EL (cell line): ENCODE measurements around the gene NUB1.

Experiments used
- DNase-seq: peaks from one replicate; pipeline ENCODE4 v3.0.0-alpha.2; 2016

The NUB1 gene

GRCh38 chr7:151406051-151406875, 64.7 kb downstream of the NUB1 start:
- no peak for DNase-seq

- DNase-seq: no peak
Observed at GRCh38 chr7:151406886-151407583, 65.4 kb downstream of the NUB1 start.

DNA sequence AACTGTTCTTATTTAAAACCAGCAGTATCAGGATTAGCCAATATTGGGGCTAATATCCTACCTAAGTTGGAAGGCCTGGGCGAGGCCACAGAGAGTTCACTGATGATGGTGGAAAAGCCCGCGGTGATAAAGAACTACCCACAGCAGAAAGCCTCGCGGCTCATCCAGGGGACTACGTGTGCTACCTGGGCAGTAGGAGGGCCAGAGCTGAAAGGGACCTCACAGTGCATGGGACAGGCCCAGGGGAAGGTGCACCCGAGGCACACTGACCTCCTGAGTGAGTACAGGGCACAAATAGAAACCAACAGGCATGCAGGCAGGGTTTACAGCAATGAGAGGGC, 66.9 kb downstream of the NUB1 start:
- no peak for DNase-seq

DNA sequence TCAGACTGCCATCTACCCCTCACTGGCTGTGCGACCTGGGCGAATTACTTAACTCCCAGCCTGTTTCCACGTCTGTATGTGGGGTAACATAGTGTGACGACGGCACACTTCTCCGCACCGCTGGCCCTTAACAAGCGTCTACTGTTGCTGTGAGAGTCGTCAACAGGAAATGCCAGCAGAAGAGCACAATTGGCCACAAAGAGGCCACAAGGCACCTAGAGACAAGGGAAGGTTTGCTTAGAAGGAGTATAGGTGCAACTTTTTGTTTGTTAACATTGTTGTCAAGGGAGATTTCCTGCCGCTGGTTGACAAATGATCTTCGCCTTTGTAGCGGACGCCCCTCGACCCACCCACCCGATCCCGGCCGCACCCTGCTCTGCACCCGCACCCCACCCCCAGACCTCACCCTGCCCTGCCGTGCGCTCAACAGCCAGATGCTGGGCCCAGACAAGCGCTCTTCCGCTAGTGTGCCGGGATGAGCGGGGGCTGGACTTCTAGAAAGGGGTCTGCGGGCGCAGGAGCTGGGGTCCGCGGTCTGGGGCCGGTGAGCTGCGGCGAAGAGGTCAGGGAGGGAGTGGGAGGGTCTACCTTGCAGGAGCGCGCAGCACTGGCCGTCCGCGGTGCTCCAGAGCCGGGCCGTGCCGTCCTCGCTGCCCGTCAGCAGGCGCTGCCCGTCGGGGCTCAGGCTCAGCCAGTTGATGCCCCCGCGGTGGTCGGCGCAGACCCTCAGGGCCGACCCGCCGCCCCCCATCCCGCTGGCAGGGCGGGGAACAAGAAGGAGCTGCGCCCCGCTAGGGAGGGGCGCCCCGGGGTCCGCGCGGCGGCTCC, 67.4 kb downstream of the NUB1 start:
- DNase-seq: no peak

DNA sequence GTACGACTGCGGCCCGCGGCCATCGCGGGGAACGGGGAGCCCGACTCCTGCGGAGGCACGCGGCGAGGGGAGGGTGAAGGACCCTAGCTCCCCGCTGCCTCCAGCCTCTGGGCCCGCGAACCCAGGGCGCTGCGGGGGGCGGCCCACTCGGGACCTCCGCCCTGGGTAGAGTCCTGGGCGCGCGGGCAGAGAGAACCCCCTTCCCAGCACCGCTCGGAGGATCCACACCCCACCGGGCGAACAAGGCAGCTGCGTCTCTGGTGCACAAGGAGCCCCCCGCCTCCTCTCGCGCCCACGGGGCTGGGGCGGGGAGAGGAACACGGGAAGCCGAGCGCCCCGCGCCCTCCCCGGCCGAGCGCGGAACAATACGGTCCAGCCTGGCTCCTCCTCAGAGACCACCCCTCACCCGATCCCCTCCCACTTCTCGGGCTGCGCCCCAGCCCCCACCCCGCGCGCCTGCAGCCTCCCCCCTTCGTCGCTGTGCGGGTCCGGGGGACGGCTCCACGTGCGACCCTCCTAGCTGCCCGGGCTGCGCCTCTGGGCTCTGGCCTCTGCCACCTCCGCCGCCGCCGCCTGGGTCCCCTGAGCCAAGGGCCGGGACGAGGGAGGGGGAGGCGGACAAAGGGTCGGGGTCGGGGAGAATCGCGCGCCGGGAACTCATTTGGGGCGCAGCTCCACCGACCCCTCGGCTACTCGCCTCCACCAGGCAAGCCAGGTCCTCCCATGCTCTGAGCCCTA, 68.2 kb downstream of the NUB1 start, which contains the start of gene WDR86:
Gene WDR86 (minus strand): TSS at position 372 of the 738 bp plus-strand sequence. CDS start 449 bp downstream, outside the sequence.
- no peak for DNase-seq

- DNase-seq: no peak
Observed at GRCh38 chr7:151410405-151411390, 69.1 kb downstream of the NUB1 start.

GRCh38 chr7:151411551-151411950, 69.9 kb downstream of the NUB1 start:
- no peak for DNase-seq

DNA sequence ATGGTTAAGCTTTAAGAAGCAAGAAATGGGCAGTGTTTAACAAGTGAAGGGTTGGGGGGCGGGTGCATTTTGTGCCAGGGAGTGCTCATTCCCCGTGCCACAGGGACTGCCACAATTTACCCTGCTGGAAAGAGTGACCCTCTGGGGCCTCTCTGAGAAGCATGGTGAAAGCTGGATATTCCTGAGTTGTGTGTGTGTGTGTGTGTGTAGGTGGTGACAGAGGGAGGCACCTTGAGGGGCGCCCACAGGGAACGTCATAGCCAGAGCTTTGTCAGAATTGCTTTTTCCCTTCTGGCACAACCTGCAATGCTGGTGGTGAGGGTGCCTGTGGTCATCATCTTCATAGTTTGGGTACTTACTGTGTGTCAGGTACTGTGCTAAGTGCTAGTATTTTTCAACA, 70.7 kb downstream of the NUB1 start:
- DNase-seq: no peak

GRCh38 chr7:151413241-151413640, 71.6 kb downstream of the NUB1 start:
- DNase-seq: no peak

GRCh38 chr7:151415375-151416105, 73.9 kb downstream of the NUB1 start:
- peak; percentile 15 for DNase-seq

DNA sequence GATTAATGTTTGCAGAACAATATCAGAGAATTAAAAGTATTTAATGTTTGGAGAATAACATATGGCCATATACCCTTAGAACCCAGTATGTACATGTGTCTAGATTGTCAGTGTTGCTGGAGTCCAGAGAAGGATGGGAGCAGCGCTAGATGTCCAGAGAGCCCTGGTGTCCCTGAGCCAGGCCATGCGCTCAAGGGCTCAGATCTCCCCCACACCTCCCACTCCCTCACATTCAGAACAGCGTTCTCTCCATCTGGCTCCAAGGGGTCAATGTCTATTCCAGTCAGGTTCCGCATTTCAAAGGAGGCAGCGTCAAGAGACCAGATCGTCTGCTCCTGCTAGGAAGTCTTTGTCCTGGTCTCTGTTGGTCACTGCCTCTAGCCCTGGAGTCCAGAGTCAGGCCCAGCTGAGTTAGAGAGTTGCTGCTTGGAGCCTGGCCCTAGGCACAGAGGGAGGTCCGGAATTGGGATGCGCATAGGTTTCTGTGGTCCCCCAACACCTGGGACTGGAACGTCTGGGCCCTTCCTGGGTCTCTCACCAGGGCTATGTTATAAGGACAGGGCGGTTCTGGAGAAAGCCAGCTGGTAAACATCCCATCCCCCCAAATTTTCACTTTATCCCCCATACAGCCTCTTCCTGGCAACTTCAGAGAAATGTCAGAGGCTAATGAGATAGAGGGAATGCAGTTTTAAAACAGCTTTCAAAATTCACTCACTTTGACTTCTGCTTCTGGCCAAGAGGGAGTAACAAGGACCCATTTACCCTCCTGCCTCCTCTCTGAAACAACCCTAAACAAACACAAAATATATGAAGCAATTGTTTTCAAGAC, 74.7 kb downstream of the NUB1 start:
- no peak for DNase-seq

DNA sequence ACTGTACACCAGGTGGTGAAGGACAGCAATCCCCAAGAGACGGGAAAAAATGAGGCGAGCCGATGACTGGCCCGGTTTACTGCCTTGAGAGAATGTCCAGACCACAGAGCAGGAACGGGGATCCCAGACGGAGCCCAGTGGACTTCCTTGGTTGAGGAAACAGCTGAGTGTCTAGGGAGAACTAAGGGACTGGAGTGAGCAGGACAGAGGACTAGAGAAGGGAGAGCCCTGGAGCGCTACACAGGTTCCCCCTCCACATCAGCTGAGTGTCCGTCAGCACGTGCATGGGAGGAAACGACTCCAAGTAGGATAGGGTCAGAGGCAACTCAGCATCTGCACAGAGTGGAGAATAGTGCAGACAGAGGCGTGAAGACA, 75.3 kb downstream of the NUB1 start:
- no peak for DNase-seq

GRCh38 chr7:151420144-151420543, 78.5 kb downstream of the NUB1 start:
- no peak for DNase-seq

DNA sequence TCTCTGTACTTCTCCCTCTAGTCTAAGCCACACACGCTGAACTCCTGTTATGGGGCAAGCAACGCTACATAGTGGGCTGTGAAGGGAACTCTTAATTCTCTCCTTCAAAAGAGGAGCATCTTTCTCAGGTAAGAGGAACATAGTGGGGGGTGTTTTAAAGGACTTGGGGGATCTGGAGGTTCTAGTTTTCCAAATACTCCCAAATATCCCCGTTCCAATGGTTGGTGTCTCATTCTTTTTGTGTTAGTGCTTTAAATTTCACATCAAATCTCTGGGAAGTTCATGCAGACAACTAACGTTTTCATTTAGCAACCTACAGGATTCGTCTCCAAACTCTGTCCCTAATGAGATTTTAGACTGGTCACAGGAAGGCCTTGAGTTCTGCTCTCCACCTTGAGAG, 80.6 kb downstream of the NUB1 start:
- no peak for DNase-seq

GRCh38 chr7:151423226-151423625, 81.6 kb downstream of the NUB1 start:
- DNase-seq: no peak

GRCh38 chr7:151423936-151424335, 82.3 kb downstream of the NUB1 start:
- DNase-seq: no peak

- DNase-seq: no peak
Observed at GRCh38 chr7:151424799-151425198, 83.2 kb downstream of the NUB1 start.

DNA sequence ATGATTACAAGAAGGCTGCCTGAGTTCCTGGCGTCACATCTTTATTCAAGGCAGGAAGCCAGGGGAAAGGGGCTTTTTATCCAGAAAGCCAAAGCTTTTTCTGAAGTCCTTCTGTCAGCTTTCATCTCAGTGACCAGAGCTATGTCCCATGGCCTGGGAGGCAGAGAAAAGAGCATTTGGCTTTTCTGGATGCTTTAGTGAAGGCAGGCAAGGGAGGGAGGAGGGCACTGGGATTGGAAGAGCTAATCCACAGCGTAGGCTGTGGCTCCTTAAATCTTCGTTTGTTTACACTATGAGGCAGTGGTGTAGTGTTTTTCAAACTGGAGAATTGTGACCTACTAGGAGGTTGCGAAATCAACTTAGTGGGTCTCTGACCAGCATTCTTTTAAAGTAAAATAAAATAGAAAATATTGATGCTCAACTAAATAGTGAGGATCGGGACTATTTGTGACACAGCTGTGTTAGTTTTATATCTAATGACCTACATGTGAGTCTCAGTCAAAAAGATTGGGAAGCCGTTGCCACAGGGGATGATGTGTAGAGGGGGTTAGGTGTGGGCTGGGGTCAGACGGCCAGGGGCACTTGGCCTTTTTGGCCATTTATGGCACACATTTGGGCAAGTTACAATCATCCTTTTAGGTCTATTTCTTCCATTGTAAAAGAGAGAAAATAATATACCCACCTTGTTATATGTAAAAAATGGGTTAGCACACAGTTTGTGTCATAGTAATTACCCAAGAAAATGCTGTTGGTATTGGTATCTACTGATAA, 84.2 kb downstream of the NUB1 start:
- peak; percentile 65 for DNase-seq

DNA sequence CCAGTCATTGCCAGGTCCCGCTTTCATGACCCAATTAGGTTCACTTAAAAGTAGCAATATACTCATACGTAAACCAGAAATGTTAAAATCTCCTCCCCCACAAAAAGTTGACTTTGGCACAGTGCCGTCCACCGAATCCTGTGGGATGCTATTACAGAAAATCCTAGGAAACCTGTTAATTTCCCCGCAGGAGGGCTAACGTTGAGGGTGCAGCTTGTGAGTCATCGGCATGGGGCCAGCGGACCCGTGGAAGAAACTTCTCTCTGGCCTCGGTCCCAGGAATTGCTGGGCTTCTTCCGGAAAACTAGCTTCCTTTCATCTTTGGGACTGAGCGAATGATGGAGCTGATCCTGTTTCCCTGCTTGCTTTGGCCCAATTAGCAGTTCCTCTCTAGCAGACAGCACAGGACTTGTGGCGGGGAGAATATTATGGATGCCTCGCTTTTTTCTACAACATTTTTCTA, 84.9 kb downstream of the NUB1 start:
- peak; percentile 95 for DNase-seq
